GM18517 (cell line): ENCODE data around the gene CDK2AP2.
"Not testable (repeated sequence)": the region's sequence is repeated elsewhere in the genome, so short reads cannot be mapped to it uniquely, and the experiment has no call there.

Source experiments
- ATAC-seq: cut with Tn5 transposase; IDR thresholded peaks from one replicate; pipeline ENCODE4 v1.9.1; 2021; ENCODE audit warnings: mild to moderate bottlenecking, moderate library complexity; ENCODE audit not compliant: unreplicated experiment

Gene CDK2AP2

GRCh38 chr11:67491276-67492068, 16.5 kb downstream of the CDK2AP2 start:
- no peak for ATAC-seq

- no peak for ATAC-seq
Observed at GRCh38 chr11:67490727-67491065, 17.3 kb downstream of the CDK2AP2 start.

GRCh38 chr11:67489885-67490726, 17.9 kb downstream of the CDK2AP2 start:
- ATAC-seq = no peak

- no peak for ATAC-seq
Observed at GRCh38 chr11:67489203-67489884, 18.6 kb downstream of the CDK2AP2 start.

GRCh38 chr11:67486481-67487195, 21.3 kb downstream of the CDK2AP2 start:
- peak; percentile 28 for ATAC-seq

- ATAC-seq = not testable (repeated sequence)
Observed at GRCh38 chr11:67485873-67486361, 22.0 kb downstream of the CDK2AP2 start.

GRCh38 chr11:67484847-67485311, 23.1 kb downstream of the CDK2AP2 start:
- ATAC-seq = no peak

GRCh38 chr11:67483831-67484665, 23.9 kb downstream of the CDK2AP2 start:
- no peak for ATAC-seq

- peak; percentile 51 for ATAC-seq
Observed at GRCh38 chr11:67482827-67483798, 24.8 kb downstream of the CDK2AP2 start, which contains the start of gene AIP. TSS of gene AIP (plus strand) at chr11:67483026. CDS start at chr11:67483159, 133 bp downstream.

GRCh38 chr11:67482275-67482826, 25.6 kb downstream of the CDK2AP2 start:
- ATAC-seq = no peak

- ATAC-seq = not testable (repeated sequence)
Observed at GRCh38 chr11:67477344-67478050, 30.5 kb downstream of the CDK2AP2 start.

GRCh38 chr11:67476692-67477091, 31.3 kb downstream of the CDK2AP2 start:
- ATAC-seq = not testable (repeated sequence)

GRCh38 chr11:67472882-67473281, 35.1 kb downstream of the CDK2AP2 start:
- no peak for ATAC-seq

GRCh38 chr11:67470337-67471002, 37.5 kb downstream of the CDK2AP2 start:
- ATAC-seq = no peak

GRCh38 chr11:67469508-67469811, 38.5 kb downstream of the CDK2AP2 start:
- peak; percentile 7 for ATAC-seq

- ATAC-seq = peak; percentile 41
Observed at GRCh38 chr11:67468759-67469507, 39.0 kb downstream of the CDK2AP2 start, which contains the start of gene TMEM134. TSS of gene TMEM134 (minus strand) at chr11:67469251. CDS start at chr11:67469192, 59 bp downstream.
